HG03469 (cell line): ENCODE results near the gene CCR2.
"Not testable (repeated sequence)": the region's sequence is repeated elsewhere in the genome, so short reads cannot be mapped to it uniquely, and the experiment has no call there.

Experiments
- ATAC-seq: cut with Tn5 transposase; IDR thresholded peaks from one replicate; pipeline ENCODE4 v1.9.1; 2021; ENCODE audit warnings: mild to moderate bottlenecking, moderate library complexity, moderate number of reproducible peaks; ENCODE audit not compliant: unreplicated experiment

Gene CCR2

DNA sequence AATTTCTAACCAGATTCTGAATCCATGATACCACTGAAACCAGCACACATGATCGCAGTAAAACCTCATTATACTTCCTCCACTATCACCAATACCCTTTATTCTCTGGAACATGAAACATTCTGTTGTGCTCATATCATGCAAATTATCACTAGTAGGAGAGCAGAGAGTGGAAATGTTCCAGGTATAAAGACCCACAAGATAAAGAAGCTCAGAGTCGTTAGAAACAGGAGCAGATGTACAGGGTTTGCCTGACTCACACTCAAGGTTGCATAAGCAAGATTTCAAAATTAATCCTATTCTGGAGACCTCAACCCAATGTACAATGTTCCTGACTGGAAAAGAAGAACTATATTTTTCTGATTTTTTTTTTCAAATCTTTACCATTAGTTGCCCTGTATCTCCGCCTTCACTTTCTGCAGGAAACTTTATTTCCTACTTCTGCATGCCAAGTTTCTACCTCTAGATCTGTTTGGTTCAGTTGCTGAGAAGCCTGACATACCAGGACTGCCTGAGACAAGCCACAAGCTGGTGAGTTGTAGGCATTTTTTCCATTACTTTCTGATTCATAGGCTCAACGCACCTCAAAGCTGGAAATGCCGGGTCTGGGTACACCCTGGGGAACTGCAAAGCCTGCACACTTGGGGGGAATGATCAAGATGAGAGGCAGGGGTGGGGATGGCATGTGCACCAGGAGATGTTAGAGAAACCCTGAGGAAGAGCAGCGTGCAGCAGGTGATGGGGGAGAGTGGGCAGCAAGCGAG, at the start of gene CCR2:
Gene CCR2 (plus strand): TSS at position 465 of the 764 bp plus-strand sequence. CDS start 3,417 bp downstream, outside the sequence.
- no peak for ATAC-seq

DNA sequence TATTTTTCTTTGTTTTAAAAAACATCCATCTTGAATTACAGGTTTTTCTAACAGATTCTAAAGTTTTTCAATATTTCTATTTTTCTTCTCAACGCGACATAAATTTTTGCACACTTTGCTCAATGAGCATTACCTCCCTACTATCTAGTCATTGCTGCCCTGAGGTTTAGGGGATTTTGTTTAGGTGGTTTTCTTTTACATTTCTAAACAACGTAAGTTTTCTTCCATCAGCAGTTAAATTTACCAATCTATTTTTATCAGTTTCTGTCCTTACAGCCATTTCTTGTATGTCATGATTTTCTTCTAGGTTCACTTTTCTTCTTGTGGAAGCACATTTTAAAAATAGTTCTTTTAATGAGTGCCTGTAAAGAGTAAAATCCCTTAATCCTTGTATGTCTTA, 49.2 kb upstream of the CCR2 start:
- ATAC-seq = no peak

DNA sequence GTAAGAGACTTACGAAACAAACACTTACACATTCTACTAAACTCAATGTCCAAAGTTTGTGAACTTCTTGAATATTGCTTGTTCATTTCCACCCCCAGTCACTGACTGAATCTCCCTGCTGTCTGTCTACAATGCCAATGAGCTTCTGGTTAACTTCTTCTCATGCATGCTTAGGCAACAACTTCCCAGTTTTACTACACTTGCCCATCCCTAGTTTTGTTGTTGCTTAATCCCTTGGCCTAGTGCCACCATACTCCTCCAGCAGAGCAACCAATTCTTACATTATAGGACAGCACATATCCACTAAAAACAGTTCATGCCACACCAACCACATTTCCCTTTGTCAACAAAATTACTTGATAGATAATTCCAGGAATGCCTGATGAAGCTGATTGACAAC, 40.9 kb upstream of the CCR2 start:
- no peak for ATAC-seq

DNA sequence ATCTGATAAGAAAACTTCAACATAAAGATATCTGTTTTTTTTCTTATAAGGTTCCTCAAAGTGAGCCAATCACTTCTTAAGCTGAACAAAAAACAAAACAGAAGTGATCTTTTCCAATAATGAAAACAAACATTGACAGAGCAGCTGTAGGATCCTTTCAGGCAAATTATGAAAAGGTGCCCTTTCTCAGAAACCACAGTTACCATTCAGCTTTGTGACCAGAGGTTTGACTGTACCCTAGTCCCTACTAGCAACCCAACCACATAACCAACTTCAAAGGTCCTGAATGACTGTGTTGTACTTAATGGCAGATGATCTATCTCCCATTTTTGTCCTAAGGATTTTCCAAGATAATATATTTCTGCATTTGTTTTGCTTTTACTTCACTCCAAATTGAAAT, 39.4 kb upstream of the CCR2 start:
- ATAC-seq = no peak

DNA sequence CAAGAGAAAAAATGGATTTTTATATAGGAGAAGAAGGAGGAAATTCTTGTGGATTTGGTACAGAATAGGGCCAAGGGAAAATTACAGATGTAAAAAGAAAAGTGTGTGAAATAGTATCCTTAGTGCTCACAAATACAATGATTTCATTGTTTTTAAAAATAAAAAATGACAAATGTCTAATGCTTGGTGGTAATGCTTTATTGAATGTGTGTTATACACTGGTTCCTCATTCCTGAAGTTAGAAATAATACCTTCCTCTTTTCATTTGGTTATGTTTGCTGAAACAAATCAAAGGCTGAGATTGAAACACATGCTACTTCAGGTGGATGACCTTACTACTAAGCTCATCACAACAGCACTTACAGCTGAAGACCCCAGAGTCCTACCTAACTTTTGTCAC, 37.7 kb upstream of the CCR2 start:
- ATAC-seq = no peak

DNA sequence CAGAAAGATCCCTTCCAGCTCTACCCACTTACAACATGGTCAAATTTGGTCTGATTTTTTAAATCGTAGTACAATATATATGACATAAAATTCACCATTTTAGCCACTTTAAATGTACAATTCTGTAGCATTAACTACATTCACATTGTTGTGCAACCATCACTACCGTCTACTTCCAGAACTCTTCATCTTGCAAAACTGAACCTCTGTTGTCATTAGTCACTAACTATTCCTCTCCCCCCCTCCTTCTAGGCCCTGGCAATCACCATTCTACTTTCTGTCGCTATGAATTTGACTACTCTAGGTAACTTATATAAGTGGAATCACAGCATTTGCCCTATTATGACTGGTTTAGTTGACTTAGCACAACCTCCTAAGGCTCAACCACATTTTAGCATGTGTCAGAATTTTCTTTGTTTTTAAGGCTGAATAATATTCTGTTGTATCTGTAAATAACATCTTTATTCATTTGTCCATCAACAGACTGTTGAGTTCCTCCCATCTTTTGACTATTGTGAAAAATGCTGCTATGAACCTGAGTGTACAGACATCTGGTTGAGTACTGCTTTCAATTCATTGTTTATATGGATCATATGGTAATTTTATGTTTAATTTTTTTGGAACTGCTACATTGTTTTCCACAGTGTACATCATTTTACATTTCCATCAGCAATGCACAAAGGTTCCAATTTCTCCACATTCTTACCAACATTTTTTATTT, 35.5 kb upstream of the CCR2 start:
- ATAC-seq = no peak

DNA sequence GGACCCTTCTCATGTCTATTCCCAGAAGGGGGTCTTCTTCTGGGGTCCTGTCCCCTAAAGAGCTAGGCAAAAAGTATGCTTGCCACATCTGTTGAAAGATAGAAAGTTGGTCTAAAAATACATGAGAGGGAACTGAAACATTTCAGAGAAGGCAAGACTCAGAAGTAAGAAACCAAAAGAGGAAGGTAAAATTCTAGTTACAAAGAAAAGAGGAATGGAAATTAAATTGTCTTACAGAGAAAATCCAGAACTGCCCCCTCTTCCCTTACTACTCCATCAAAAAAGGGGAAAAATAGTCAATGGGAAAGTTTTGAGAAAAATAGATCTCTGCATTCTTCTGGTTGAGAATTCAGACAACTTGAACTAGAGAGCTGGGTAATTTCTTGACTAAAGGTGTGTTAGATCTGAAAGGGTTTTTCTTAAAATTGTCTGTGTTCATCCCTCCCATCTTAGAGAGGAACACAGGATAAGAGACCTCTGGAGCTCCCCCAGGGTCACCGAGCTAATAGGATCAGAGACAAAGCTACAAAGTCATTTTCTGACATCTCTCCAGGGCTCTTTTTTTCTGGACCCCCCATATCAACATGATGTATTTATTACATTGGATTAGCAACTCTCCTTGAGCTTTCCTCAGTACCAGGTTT, 32.3 kb upstream of the CCR2 start:
- ATAC-seq = no peak

DNA sequence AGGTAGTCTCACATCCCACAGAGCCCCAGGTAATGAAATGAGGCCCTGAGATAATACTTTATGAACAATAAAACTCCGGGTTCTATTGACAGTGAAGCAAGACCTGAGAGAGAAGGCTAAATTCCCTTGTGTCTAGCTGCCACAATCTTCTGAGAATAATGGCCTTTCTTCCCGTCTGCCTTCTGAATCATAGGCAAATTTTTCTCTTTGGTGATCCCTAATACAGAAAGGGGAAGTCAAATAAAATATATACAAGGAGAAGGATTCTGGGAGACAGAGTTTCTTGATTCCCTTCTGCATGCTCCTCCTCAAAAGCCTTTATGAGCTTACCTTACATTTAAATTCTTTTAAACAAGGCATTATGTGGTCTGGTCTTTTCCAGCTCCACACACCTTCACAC, 29.9 kb upstream of the CCR2 start:
- ATAC-seq = no peak

DNA sequence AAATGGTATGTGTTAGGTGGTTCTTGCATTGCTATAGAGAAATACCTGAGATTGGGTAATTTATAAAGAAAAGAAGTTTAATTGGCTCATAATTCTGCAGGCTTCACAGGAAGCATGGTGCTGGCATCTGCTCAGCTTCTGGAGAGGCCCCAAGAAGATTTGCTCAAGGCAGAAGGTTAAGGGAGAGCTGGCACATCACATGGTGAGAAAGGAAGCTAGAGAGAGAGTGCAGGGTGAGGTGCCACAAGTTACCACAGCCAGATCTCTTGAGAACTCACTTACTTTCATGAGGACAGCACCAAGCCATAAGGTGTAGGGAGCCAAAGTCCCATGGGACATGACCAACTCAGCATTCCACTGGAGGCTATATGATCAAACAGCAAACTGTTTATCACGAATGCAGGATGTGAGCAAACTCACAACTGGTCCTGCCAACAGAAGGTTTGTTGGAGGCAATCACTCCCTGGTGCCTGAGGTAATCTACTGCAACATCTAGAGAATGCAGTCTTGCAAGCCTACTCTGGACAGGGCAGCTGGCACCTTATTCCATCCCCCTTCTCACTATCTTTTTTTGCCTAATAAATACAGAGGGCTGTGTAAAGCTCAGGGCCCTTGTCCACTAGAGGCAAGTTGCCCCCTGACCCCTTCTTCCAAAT, 28.1 kb upstream of the CCR2 start:
- no peak for ATAC-seq

DNA sequence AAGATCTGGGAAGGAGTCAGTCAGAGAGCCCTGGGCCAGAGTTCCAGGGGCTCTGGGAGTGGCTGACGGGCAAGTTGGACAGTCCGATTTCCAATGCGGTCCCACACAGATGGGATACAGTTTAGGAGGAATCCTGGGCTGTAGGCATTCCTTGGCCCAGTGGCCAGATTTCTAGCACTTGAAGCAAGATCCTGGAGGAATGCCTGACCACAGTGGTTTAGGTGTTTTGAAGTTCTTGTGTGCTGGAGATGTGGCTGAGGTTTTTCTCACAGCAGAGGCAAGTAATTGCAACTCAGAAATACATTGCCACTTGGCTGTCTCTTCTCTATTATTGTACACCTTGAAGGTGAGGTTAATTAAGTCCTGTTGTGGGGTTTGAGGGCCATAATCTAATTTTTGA, 23.2 kb upstream of the CCR2 start:
- ATAC-seq = not testable (repeated sequence)

DNA sequence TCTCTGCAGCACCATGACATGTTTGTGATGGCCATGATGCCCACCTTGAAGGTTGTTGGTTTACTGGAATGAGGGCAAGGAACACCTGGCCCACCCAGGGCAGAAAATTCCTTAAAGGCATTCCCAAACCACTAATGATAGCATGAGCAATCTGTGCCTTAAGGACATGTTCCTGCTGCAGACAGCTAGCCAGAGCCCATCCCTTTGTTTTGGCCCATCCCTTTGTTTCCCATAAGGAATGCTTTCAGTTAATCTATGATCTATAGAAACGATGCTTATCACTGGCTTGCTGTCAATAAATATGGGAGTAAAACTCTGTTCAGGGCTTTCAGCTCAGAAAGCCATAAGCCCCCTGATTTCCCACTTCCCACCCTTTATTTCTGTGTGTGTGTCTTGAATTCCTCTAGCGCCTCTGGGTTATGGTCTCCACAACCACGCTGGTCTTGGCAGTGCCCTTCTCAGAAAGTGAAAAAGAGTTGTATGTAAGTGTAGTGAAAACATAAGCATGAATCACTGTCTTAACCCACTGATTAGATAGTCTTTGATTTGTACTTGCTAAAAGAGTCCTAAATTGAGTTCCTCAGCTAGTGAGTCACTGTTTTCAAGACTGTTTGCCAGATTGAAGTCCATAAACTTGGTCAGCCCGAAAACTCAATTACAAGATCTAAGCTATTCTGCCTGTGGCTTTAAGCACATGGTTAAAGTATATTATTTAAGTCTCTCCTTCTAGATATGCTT, 19.0 kb upstream of the CCR2 start:
- ATAC-seq = no peak

DNA sequence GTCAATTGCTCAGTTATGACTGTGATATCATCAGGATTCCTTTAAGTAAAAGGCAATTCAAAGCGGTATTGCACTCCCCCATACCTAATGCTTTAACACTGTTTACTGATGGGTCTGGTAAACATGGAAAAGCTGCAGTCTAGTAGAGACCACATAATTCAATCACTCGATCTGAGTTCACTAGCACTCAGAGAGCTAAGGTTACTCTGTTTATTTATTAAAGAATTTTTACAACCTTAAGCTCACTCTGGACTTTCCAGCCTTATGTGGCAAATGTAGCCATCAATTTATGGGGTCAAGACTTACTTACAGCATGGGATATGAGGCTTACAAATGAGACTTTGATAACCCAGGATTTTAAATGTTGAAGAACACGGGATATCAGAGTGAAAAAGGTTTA, 18.4 kb upstream of the CCR2 start:
- no peak for ATAC-seq

DNA sequence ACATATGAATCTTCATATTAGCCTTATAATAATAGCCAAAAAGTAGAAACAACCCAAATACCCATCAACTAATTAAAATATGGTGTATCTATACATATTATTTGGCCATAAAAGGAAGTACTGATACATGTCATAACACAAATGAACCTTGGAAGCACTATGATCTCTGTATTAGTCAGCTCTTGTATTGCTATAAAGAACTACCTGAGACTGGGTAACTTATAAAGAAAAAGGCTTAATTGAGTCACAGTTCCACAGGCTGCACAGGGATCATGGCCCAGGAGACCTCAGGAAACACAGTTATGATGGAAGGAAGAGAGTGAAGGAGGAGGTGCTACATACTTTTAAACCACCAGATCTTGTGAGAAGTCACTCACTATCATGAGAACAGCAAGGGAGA, 16.0 kb upstream of the CCR2 start:
- ATAC-seq = no peak

DNA sequence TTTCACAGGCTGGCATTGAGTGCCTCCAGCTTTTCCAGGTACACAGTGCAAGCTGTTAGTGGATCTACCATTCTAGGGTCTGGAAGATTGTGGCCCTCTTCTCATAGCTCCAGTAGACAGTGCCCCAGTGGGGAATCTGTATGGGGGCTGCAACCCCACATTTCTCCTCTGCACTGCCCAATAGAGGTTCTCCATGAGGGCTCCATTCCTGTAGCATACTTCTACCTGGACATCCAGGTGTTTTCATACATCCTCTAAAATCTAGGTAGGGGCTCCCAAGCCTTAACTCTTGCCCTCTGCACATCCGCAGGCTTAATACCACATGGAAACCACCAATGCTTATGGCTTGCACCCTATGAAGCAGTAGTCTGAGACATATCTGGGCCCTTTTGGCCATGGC, 15.1 kb upstream of the CCR2 start:
- no peak for ATAC-seq

DNA sequence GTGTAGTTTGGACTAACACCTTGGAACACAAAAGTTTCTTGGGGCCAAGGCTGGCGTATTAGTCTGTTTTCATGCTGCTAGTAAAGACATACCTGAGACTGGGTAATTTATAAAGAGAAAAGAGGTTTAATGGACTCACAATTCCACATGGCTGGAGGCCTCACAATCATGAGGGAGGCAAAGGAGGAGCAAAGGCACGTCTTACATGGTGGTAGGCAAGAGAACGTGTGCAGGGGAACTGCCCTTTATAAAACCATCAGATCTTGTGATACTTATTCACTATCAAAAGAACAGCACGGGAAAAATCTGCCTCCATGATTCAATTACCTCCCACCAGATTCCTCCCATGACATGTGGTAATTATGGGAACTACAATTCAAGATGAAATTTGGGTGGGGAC, 9.4 kb upstream of the CCR2 start:
- no peak for ATAC-seq

DNA sequence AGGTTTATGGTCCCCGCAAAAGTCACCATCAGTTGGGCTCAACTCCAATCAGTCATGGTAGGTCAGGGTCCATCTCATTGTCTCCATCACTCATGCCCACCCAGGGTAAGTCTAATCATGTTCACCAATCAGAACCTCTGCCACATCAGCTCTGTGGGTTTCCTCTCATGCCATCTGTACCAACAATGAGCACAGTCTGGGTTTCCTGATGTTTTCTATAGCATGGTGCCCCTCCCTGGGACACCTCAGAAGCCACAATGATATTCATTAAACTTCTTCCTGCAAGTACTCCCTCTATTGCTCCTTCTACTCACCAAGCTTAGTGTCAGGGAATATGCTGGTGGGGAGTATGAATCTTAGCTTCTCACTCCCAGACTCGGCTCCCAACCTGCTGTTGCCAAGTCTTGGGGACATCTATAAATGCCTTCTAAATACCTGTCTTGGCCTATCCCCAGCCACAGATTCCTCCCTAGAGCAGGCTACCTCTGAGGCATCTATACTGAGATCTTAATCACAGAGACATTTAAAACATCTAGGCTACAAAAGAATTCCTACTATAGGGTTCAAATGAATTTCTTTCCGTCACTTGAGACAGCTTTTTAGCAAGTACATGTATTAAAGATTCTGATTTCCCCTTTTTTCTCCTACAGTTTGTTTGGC, 5.0 kb upstream of the CCR2 start:
- ATAC-seq = no peak

DNA sequence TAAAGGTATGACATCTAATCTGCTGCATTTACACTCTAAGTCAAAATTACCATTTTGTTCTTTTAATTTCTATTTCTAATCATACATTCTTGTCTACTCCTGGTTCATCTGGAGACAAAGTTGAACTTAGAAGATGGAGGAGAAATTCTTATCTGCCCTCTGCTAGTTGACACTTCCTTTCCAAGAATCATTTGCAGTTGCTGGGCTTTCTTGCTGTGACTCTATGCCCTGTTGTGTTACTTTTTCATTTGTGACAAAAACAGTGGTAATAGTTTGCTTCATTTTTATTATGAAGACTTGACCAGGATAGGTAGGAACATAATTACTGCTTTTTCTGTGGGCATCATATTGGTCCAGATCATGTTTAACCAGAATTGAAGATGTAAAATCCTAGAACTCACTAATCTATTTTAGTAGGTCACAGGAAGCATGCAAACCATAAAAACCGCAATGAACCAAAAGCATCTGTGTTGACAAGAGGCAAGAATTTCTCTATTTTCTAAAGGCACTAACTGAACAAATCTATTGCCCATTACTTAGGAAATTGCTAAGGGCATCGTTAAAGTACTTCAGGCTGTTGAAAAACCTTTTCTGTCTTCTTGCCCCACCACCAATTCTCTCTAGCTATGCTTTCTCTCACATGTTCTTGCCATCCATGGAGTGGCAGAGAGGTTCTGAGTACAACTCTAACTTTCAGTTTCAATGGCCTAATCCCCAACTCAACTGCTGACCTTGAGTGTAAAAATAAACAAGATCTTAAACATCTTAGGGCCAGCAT, 4.2 kb upstream of the CCR2 start:
- ATAC-seq = peak; percentile 39

DNA sequence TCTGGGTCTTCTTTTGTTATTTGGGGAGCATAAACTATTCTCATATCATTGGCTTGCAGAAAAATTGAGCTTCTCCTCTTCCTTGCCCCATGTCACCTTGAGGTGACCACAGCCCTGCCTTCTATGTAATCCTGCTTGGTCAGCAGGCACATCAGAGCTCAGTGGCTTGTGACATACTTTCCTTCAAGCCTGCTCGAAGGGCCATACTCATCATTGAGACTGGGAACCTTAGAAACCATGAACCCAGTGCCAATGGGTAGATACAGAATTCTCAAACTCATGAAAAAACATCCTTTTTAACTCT, 3.7 kb upstream of the CCR2 start:
- ATAC-seq = peak; percentile 7

DNA sequence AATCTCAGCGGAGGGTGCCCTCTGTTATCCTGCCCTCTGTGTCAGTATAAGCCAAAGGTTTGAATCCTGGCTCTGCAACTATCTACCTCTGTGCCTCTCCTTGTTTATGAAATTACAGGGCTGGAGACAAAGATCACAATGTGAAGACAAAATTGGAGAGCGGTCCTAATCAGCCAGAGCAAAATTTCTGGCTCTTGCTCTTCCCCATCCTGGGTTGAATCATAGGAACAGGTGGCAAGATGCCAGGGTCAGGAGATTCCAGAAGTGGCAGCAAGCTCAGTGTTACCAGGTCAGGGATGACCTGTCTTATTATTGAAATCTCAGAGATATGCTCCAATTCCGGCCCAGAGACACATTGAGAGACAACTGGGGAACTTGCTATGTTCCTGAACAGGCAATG, 2.3 kb upstream of the CCR2 start:
- no peak for ATAC-seq

DNA sequence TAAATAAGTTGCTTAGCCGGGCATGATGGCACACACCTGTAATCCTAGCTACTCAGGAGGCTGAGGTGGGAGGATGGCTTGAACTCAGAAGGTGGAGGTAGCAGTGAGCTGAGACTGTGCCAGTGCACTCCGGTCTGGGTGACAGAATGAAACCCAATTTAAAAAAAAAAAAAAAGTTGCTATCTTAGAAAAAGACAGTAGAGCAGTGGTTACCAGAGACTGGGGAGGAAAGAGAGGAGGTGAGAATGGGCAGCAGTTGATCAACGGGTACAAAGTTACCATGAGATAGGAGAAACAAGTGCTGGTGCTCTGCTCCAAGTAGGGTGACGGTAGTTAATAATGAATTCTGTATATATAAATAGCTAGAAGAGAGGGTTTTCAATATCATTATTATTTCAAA, 821 bp upstream of the CCR2 start:
- no peak for ATAC-seq
